HG03025 (cell line): Measurements from ENCODE around the gene MAP4.
"Not testable (repeated sequence)": the region's sequence is repeated elsewhere in the genome, so short reads cannot be mapped to it uniquely, and the experiment has no call there.

ENCODE experiments used
- ATAC-seq: cut with Tn5 transposase; IDR thresholded peaks from one replicate; pipeline ENCODE4 v1.9.1; 2021; ENCODE audit warnings: mild to moderate bottlenecking, moderate library complexity; ENCODE audit not compliant: unreplicated experiment, low FRiP score

Gene MAP4

GRCh38 chr3:48018841-48019240, 2.6 kb upstream of the MAP4 start:
- ATAC-seq, result no peak

GRCh38 chr3:48015431-48016180, 610 bp downstream of the MAP4 start:
- ATAC-seq, result no peak

GRCh38 chr3:48014358-48014757, 1.9 kb downstream of the MAP4 start:
- ATAC-seq, result no peak

DNA sequence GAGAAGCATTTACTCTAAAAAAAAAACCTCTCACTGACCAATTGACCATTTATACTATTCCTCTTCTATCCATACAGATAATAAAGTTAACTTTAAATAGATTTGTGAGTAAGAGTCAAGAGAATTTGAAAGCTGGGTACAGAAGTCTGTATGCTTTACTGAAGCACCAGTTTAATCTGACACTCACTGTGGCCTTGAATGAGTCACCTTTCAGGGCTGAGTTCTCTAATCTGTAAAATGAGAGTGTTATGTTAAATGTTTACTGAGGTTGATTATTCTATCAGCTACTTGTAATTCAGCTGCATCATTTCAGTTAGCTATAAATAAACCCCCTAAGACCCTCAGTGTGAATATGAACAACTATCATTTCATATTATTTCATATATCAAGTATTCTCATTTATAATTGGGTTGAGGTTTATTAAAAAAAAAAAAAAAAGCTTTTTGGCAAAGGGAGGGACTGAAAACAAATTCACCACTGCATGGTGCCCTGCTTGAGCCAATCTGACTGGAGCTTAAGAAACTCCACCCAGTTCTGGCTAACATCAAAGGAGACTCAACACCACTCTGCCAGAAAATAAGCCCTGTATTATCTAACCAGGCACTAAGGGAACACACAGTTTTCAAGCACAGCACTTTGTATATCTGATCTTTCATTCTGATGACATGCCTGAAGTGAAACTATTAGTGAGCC, 2.8 kb downstream of the MAP4 start:
- no peak for ATAC-seq

GRCh38 chr3:48012659-48013058, 3.6 kb downstream of the MAP4 start:
- ATAC-seq, result no peak

DNA sequence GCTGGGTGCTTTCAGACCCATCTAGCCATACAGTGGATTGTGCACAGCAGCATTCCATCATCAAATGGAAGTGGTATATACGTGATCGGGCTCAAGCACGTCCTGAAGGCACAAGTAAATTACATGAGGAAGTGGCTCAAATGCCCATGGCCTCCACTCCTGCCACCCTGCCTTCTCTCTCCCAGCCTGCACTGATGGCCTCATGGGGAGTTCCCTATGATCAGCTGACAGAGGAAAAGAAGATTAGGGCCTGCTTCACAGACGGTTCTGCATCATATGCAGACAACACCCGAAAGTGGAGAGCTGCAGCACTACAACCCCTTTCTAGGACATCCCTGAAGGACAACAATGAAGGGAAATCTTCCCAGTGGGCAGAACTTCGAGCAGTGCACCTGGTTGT, 8.2 kb downstream of the MAP4 start:
- not testable (repeated sequence) for ATAC-seq

- ATAC-seq, result not testable (repeated sequence)
Measured at GRCh38 chr3:48007361-48007760, 8.9 kb downstream of the MAP4 start.

DNA sequence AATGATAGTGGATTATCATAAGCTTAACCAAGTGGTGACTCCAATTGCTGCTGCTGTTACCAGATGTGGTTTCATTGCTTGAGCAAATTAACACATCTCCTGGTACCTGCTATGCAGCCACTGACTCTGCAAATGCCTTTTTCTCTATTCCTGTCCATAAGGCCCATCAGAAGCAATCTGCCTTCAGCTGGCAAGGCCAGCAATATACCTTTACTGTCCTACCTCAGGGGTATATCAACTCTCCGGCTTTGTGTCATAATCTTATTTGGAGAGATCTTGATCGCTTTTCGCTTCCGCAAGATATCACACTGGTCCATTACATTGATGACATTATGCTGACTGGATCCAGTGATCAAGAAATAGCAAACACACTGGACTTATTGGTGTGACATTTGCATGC, 9.4 kb downstream of the MAP4 start:
- not testable (repeated sequence) for ATAC-seq

DNA sequence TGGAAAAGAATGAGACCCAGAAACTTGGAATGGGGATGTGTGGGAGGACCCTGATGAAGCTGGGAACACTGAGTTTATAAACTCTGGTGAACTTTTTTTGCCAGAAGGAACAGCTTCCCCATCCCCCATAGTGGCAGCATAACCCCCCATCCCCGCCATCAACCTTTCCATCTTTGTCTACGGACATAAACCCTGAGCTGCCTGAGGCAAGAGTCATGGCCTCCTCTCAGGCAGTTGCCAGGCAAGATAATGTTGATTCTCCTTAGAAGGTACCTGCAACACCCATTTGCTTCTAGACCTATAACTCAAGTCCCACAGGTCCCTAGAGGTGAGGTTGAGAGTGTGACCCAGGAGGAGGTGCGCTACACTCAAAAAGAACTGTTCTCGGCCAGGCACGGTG, 11.5 kb downstream of the MAP4 start:
- ATAC-seq, result no peak

GRCh38 chr3:48002787-48003186, 13.4 kb downstream of the MAP4 start:
- no peak for ATAC-seq

GRCh38 chr3:48001991-48002390, 14.2 kb downstream of the MAP4 start:
- ATAC-seq, result no peak

DNA sequence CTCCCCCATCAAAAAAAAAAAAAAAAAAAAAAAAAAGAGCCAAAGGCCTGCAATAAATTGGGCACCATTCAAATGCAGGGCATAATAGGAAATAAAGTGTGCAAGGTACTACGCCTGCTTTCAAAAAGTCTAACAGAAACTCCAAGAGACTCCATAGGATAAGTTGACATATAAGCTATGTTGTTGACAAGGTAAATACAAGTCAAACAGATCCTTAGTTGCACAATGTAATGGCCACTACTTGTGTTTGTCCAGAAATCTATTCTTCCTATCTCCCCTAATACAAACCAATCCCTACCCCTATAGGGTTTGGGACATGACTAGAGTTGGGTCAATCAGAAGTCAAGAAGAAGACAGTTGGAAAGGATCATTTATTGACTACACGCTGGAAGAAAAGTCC, 16.0 kb downstream of the MAP4 start:
- no peak for ATAC-seq

GRCh38 chr3:47996440-47996839, 19.8 kb downstream of the MAP4 start:
- ATAC-seq, result no peak

DNA sequence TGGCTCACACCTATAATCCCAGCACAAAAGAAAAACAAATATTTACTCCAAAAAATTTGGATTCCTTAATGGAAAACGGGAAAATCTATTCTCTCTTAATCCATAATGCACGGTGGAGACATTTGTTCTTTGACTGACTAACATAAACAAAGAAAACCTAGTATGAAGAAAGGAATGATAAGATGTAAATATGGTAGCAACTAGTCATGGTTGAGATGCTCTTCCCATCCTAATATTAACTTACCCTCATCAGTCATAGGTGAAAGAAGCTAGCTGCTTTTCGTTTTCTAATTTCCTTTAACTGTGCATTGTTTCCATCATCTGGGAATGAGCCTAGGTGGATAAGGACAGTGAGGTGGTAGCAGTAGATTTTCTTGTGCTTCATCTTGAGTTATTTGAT, 22.0 kb downstream of the MAP4 start:
- no peak for ATAC-seq

DNA sequence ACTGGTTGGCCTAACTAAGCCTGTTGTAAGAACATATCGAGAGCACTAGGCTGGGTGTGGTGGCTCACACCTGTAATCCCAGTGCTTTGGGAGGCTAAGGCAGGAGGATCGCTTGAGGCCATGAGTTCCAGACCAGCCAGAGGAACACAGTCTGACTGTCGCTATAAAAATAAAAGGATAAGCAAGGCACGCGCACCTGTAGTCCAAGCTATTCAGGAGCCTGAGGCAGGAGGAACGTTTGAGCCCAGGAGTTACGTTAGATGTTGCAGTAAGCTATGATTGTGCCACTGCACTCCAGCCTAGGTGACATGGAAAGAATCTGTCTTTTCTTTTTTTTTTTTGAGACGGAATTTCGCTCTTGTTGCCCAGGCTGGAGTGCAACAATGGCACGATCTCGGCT, 24.9 kb downstream of the MAP4 start:
- ATAC-seq, result no peak

DNA sequence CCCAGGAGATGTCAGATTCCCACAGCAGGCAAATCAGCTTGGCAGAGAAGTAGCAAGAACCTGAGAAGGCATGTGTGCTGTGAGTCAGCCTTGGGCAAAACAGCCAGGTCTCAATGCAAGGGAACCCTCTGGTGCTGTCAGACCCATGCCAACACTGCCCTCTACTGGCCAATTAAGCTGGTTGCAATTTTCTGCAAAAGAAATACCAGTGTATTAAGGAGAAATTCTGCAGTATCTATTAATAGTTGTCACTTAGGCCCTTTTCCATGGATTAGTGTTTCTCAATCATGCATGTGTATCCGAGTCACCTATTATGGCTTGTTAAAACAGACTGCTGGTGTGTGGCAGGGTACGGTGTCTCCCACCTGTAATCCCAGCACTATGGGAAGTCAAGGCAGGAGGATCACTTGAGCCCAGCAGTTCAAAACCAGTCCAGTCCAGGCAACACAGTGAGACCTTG, 26.2 kb downstream of the MAP4 start:
- no peak for ATAC-seq

GRCh38 chr3:47985381-47985780, 30.8 kb downstream of the MAP4 start:
- no peak for ATAC-seq

DNA sequence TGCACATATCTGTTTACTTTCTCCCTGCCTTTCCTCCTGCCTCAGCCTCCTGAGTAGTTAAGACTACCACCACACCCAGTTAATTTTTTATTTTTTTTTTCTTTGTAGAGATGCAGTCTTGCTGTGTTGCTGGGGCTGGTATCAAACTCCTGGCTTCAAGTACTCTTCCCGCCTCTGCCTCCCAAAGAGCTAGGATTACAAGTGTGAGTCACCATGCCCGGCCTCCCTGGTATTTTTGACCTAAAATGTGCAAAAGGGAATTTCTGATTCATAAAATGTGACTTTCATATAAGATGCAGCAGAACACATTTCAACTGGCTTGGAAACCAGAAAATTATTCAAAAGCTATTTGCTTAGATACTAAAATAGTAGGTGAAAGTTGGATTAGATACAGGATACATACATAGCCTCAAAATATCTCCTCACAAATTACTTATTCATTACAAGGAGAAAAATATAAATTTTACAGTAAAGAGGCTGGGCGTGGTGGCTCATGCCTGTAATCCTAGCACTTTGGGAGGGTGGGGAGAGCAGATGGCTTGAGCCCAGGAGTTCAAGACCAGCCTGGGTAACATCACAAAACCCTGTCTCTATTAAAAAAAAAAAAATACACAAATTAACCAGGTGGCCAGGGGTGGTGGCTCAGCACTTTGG, 32.0 kb downstream of the MAP4 start:
- ATAC-seq, result no peak

GRCh38 chr3:47980795-47981194, 35.4 kb downstream of the MAP4 start:
- ATAC-seq, result no peak

DNA sequence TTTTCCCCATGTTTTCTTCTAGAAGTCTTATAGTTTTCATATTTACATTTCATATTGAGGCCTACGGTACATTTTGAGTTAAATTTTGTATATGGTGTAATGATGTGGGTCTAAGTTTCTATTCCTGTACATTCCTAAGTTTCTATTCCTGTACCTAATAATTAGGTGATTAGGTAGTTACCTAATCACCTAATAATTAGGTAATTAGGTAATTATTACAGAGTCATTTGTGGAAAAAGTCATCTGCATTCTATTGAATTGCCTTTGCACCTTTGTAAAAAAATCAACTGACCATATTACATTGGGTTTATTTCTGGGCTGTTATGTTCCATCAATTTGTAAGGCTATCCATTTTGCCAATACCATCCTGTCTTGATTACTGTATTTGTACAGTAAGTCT, 37.1 kb downstream of the MAP4 start:
- no peak for ATAC-seq

- no peak for ATAC-seq
Measured at GRCh38 chr3:47978386-47978785, 37.8 kb downstream of the MAP4 start.
